ENCODE measurements around the gene ATXN7.

DNA sequence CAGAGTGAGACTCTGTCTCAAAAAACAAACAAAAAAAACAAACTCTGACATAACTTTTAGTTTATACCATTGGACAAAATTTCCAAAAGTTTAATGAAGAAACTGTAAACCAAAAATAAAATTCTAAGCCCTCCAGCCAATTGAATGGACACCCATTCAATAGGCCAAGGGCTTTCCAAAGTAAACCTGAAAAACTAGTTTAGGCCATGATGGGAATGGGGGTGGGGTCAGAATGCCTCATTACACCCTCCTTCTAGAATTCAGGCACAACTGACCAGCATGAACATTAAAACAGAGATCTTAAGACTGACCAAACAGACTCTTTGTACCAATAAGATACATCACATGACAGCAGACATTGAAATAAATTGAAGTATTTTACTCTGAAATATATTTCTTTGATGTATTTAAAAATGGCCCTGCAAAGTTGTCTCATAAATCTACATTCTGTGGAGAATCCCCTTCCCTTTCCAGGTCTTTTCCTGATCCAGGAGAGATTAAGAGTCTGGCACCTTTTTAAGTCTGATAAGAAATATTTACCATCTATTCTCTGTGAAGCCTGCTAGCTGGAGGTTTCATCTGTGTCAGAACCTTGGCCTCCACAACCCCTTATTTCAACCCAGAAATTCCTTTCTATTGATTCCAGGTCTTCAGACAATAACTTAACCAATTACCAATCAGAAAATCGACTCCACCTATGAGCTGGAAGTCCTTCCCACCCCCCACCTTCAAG, 15.8 kb upstream of the ATXN7 start:
- TF ChIP-seq POLR2A (IDR thresholded peaks at IDR 0.05) = no peak
- TF ChIP-seq, protein P1, sequence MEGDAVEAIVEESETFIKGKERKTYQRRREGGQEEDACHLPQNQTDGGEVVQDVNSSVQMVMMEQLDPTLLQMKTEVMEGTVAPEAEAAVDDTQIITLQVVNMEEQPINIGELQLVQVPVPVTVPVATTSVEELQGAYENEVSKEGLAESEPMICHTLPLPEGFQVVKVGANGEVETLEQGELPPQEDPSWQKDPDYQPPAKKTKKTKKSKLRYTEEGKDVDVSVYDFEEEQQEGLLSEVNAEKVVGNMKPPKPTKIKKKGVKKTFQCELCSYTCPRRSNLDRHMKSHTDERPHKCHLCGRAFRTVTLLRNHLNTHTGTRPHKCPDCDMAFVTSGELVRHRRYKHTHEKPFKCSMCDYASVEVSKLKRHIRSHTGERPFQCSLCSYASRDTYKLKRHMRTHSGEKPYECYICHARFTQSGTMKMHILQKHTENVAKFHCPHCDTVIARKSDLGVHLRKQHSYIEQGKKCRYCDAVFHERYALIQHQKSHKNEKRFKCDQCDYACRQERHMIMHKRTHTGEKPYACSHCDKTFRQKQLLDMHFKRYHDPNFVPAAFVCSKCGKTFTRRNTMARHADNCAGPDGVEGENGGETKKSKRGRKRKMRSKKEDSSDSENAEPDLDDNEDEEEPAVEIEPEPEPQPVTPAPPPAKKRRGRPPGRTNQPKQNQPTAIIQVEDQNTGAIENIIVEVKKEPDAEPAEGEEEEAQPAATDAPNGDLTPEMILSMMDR (IDR thresholded peaks at IDR 0.05) = no peak
- TF ChIP-seq EP300 (IDR thresholded peaks at IDR 0.05) = no peak
- no peak for TF ChIP-seq POLR2AphosphoS5 (IDR thresholded peaks at IDR 0.05)

Data from stomach (tissue), 4 donors.